ENCODE results near the gene KLHL35.
"Not testable (repeated sequence)": the region's sequence is repeated elsewhere in the genome, so short reads cannot be mapped to it uniquely, and the experiment has no call there.

KLHL35 gene

GRCh38 chr11:75422248-75423231 is 10.5 kb downstream of the KLHL35 start:
- no peak overlapping the region for H3K27ac ChIP-seq (ENCODE audit: low read depth, low read length)
- peaks cover 12% of the 10 kb centered on the region; the same call in 1 of the 2 replicates for H3K27me3 ChIP-seq (ENCODE audit: control insufficient read depth, insufficient read depth, low read length)
- no peak overlapping the region for H3K4me3 ChIP-seq (ENCODE audit: low read depth, low read length)
- H3K9ac ChIP-seq (ENCODE audit: low read depth, low read length), result no peak overlapping the region
- peaks cover 7% of the 10 kb centered on the region; the same call in 1 of the 2 replicates for H3K36me3 ChIP-seq (ENCODE audit: control insufficient read depth, insufficient read depth, low read length)
- no peaks in the 10 kb centered on the region for H3K9me3 ChIP-seq (ENCODE audit: control insufficient read depth, insufficient read depth, low read length)
- no peaks in the 10 kb centered on the region for H3K4me1 ChIP-seq (ENCODE audit: control insufficient read depth, insufficient read depth, low read length)

- Histone ChIP-seq H3K4me1 (ENCODE audit: control insufficient read depth, insufficient read depth, low read length) (no peaks in the 10 kb centered on the region), H3K27me3 (ENCODE audit: control insufficient read depth, insufficient read depth, low read length) (peaks cover 6% of the 10 kb centered on the region; the same call in 1 of the 2 replicates), H3K27ac (ENCODE audit: low read depth, low read length) (no peak overlapping the region), H3K36me3 (ENCODE audit: control insufficient read depth, insufficient read depth, low read length) (peaks cover 7% of the 10 kb centered on the region; the same call in 1 of the 2 replicates), H3K9me3 (ENCODE audit: control insufficient read depth, insufficient read depth, low read length) (no peaks in the 10 kb centered on the region), H3K4me3 (ENCODE audit: low read depth, low read length) (no peak overlapping the region), H3K9ac (ENCODE audit: low read depth, low read length) (no peak overlapping the region)
Measured at GRCh38 chr11:75421902-75422247, 11.1 kb downstream of the KLHL35 start.

- peaks cover 10% of the 10 kb centered on the region; the same call in 1 of the 2 replicates for H3K36me3 ChIP-seq (ENCODE audit: control insufficient read depth, insufficient read depth, low read length)
- H3K4me1 ChIP-seq (ENCODE audit: control insufficient read depth, insufficient read depth, low read length), result no peaks in the 10 kb centered on the region
- H3K27me3 ChIP-seq (ENCODE audit: control insufficient read depth, insufficient read depth, low read length), result no peaks in the 10 kb centered on the region; the same call in 1 of the 2 replicates
- H3K27ac ChIP-seq (ENCODE audit: low read depth, low read length), result no peak overlapping the region
- no peaks in the 10 kb centered on the region for H3K9me3 ChIP-seq (ENCODE audit: control insufficient read depth, insufficient read depth, low read length)
- H3K4me3 ChIP-seq (ENCODE audit: low read depth, low read length), result no peak overlapping the region
- no peak overlapping the region for H3K9ac ChIP-seq (ENCODE audit: low read depth, low read length)
Measured at GRCh38 chr11:75421035-75421602, 11.9 kb downstream of the KLHL35 start.

GRCh38 chr11:75420224-75421034 is 12.6 kb downstream of the KLHL35 start:
- no peak overlapping the region for H3K27ac ChIP-seq (ENCODE audit: low read depth, low read length)
- H3K36me3 ChIP-seq (ENCODE audit: control insufficient read depth, insufficient read depth, low read length), result peaks cover 12% of the 10 kb centered on the region; the same call in 1 of the 2 replicates
- no peak overlapping the region for H3K4me3 ChIP-seq (ENCODE audit: low read depth, low read length)
- H3K27me3 ChIP-seq (ENCODE audit: control insufficient read depth, insufficient read depth, low read length), result no peaks in the 10 kb centered on the region; the same call in 1 of the 2 replicates
- no peaks in the 10 kb centered on the region for H3K9me3 ChIP-seq (ENCODE audit: control insufficient read depth, insufficient read depth, low read length)
- H3K9ac ChIP-seq (ENCODE audit: low read depth, low read length), result no peak overlapping the region
- H3K4me1 ChIP-seq (ENCODE audit: control insufficient read depth, insufficient read depth, low read length), result no peaks in the 10 kb centered on the region

- H3K4me3 ChIP-seq (ENCODE audit: low read depth, low read length), result no peak overlapping the region
- no peaks in the 10 kb centered on the region for H3K27me3 ChIP-seq (ENCODE audit: control insufficient read depth, insufficient read depth, low read length)
- H3K27ac ChIP-seq (ENCODE audit: low read depth, low read length), result no peak overlapping the region
- no peak overlapping the region for H3K9ac ChIP-seq (ENCODE audit: low read depth, low read length)
- H3K36me3 ChIP-seq (ENCODE audit: control insufficient read depth, insufficient read depth, low read length), result peaks cover 34% of the 10 kb centered on the region
- H3K4me1 ChIP-seq (ENCODE audit: control insufficient read depth, insufficient read depth, low read length), result no peaks in the 10 kb centered on the region
- H3K9me3 ChIP-seq (ENCODE audit: control insufficient read depth, insufficient read depth, low read length), result no peaks in the 10 kb centered on the region
Measured at GRCh38 chr11:75413864-75414263, 19.1 kb downstream of the KLHL35 start.

- not testable (repeated sequence) for H3K27me3 ChIP-seq (ENCODE audit: control insufficient read depth, insufficient read depth, low read length); H3K27ac ChIP-seq (ENCODE audit: low read depth, low read length); H3K9me3 ChIP-seq (ENCODE audit: control insufficient read depth, insufficient read depth, low read length); H3K4me3 ChIP-seq (ENCODE audit: low read depth, low read length); H3K9ac ChIP-seq (ENCODE audit: low read depth, low read length); H3K4me1 ChIP-seq (ENCODE audit: control insufficient read depth, insufficient read depth, low read length)
- peaks cover 41% of the 10 kb centered on the region for H3K36me3 ChIP-seq (ENCODE audit: control insufficient read depth, insufficient read depth, low read length)
Measured at GRCh38 chr11:75413146-75413545, 19.9 kb downstream of the KLHL35 start.

- H3K36me3 ChIP-seq (ENCODE audit: control insufficient read depth, insufficient read depth, low read length), result peaks cover 61% of the 10 kb centered on the region
- H3K27me3 ChIP-seq (ENCODE audit: control insufficient read depth, insufficient read depth, low read length); H3K27ac ChIP-seq (ENCODE audit: low read depth, low read length); H3K9ac ChIP-seq (ENCODE audit: low read depth, low read length); H3K4me1 ChIP-seq (ENCODE audit: control insufficient read depth, insufficient read depth, low read length); H3K9me3 ChIP-seq (ENCODE audit: control insufficient read depth, insufficient read depth, low read length); H3K4me3 ChIP-seq (ENCODE audit: low read depth, low read length): not testable (repeated sequence)
Measured at GRCh38 chr11:75409971-75410370, 23.0 kb downstream of the KLHL35 start.

GRCh38 chr11:75408957-75409219 is 24.1 kb downstream of the KLHL35 start:
- no peaks in the 10 kb centered on the region for H3K4me1 ChIP-seq (ENCODE audit: control insufficient read depth, insufficient read depth, low read length)
- H3K9me3 ChIP-seq (ENCODE audit: control insufficient read depth, insufficient read depth, low read length), result no peaks in the 10 kb centered on the region
- H3K27me3 ChIP-seq (ENCODE audit: control insufficient read depth, insufficient read depth, low read length), result no peaks in the 10 kb centered on the region
- no peak overlapping the region for H3K27ac ChIP-seq (ENCODE audit: low read depth, low read length)
- peaks cover 66% of the 10 kb centered on the region for H3K36me3 ChIP-seq (ENCODE audit: control insufficient read depth, insufficient read depth, low read length)
- H3K9ac ChIP-seq (ENCODE audit: low read depth, low read length), result no peak overlapping the region
- H3K4me3 ChIP-seq (ENCODE audit: low read depth, low read length), result no peak overlapping the region

- Histone ChIP-seq H3K36me3 (ENCODE audit: control insufficient read depth, insufficient read depth, low read length) (peaks cover 73% of the 10 kb centered on the region), H3K27ac (ENCODE audit: low read depth, low read length) (no peak overlapping the region), H3K27me3 (ENCODE audit: control insufficient read depth, insufficient read depth, low read length) (no peaks in the 10 kb centered on the region), H3K9ac (ENCODE audit: low read depth, low read length) (no peak overlapping the region), H3K4me1 (ENCODE audit: control insufficient read depth, insufficient read depth, low read length) (peaks cover 7% of the 10 kb centered on the region; the same call in 1 of the 2 replicates), H3K4me3 (ENCODE audit: low read depth, low read length) (no peak overlapping the region), H3K9me3 (ENCODE audit: control insufficient read depth, insufficient read depth, low read length) (no peaks in the 10 kb centered on the region)
Measured at GRCh38 chr11:75406338-75406777, 26.6 kb downstream of the KLHL35 start.

GRCh38 chr11:75403983-75404658 is 28.9 kb downstream of the KLHL35 start:
- H3K36me3 ChIP-seq (ENCODE audit: control insufficient read depth, insufficient read depth, low read length), result peaks cover 84% of the 10 kb centered on the region
- H3K4me3 ChIP-seq (ENCODE audit: low read depth, low read length), result no peak overlapping the region
- no peaks in the 10 kb centered on the region for H3K27me3 ChIP-seq (ENCODE audit: control insufficient read depth, insufficient read depth, low read length)
- no peaks in the 10 kb centered on the region for H3K9me3 ChIP-seq (ENCODE audit: control insufficient read depth, insufficient read depth, low read length)
- H3K9ac ChIP-seq (ENCODE audit: low read depth, low read length), result no peak overlapping the region
- no peak overlapping the region for H3K27ac ChIP-seq (ENCODE audit: low read depth, low read length)
- H3K4me1 ChIP-seq (ENCODE audit: control insufficient read depth, insufficient read depth, low read length), result peaks cover 8% of the 10 kb centered on the region
